Endothelial cell of umbilical vein (primary cell): Measurements from ENCODE around the gene AUTS2. TPM values are rescaled to one million over a fixed set of nuclear protein-coding genes. Genes with fewer than 3 reads are reported as not detected.

Experiments used
- BruUV-seq: library from RNA; stranded (reverse); fragments of 400-500 nt; replicated peaks from 2 replicates; lab custom pipeline; 2021; lab: Mats Ljungman, UMichigan
- CTCF ChIA-PET: fragments of 300-600, 350-600 bp; sonication (Branson Sonifier 250); formaldehyde crosslinking; loops from one replicate; lab custom pipeline; 2021; ENCODE audit warnings: antibody characterized with exemption, inconsistent platforms; lab: Charles Lee
- POLR2A ChIA-PET: fragments of 300-600, 350-600 bp; sonication (Branson Sonifier 250); formaldehyde crosslinking; loops from one replicate; lab custom pipeline; 2021; ENCODE audit warnings: antibody characterized with exemption, inconsistent platforms; lab: Charles Lee
- DNase-seq: peaks from one replicate; pipeline ENCODE4 v3.0.0-alpha.2; 2011; ENCODE audit warnings: low read depth, low spot score
- FAIRE-seq: peaks from 2 replicates; lab custom pipeline; 2011; peaks lifted over from hg19 to GRCh38; lab: Jason Lieb, UNC
- H2AFZ ChIP-seq: 2 replicates; pipeline ENCODE4 v1.6.0; 2012; ENCODE audit warnings: low read depth, low read length, control low read depth, inconsistent platforms
- H3K27ac ChIP-seq: 2 replicates; pipeline ENCODE4 v1.5.1; 2011; ENCODE audit warnings: low read depth, mild to moderate bottlenecking, control low read depth, low read length, moderate library complexity; ENCODE audit not compliant: insufficient read depth
- H3K27me3 ChIP-seq, 2 experiments: 2 replicates each; pipeline versions ENCODE4 v1.6.0 to v1.6.1; 2011; ENCODE audit warnings: low read length in 2 of 2, mixed read lengths in 1 of 2; ENCODE audit not compliant: control insufficient read depth in 2 of 2, insufficient read depth in 2 of 2
- H3K36me3 ChIP-seq, 2 experiments: 2 replicates in 1 of 2; 3 replicates in 1 of 2; pipeline ENCODE4 v1.5.1; 2011; ENCODE audit warnings: low read length in 2 of 2, mild to moderate bottlenecking in 1 of 2, moderate library complexity in 1 of 2; ENCODE audit not compliant: control insufficient read depth in 2 of 2, insufficient read depth in 2 of 2; ENCODE audit errors: extremely low read depth in 1 of 2
- H3K4me1 ChIP-seq: 3 replicates; pipeline ENCODE4 v1.5.1; 2011; ENCODE audit warnings: mild to moderate bottlenecking, low read length; ENCODE audit not compliant: control insufficient read depth, insufficient read depth; ENCODE audit errors: extremely low read depth
- H3K4me2 ChIP-seq: 2 replicates; pipeline ENCODE4 v1.6.1; 2011; ENCODE audit warnings: low read length, control low read depth, mixed read lengths; ENCODE audit not compliant: insufficient read depth
- H3K4me3 ChIP-seq, 3 experiments: fragments of 200-600 bp in 1 of 3; sonication (generic), shearing (Covaris generic) in 1 of 3; replicated peaks in 1 of 3; 2 replicates each; pipeline ENCODE4 v1.5.1; 2011 to 2016; ENCODE audit warnings: control low read depth in 3 of 3, low read length in 3 of 3, mild to moderate bottlenecking in 2 of 3, inconsistent platforms in 1 of 3, low read depth in 1 of 3, moderate library complexity in 1 of 3; ENCODE audit not compliant: insufficient read depth in 1 of 3
- H3K79me2 ChIP-seq: 2 replicates; pipeline ENCODE4 v1.6.0; 2012; ENCODE audit warnings: low read length, inconsistent platforms; ENCODE audit not compliant: control insufficient read depth, insufficient read depth
- H3K9ac ChIP-seq: replicated peaks from 2 replicates; pipeline ENCODE3; 2011; ENCODE audit warnings: low read length, control low read depth; ENCODE audit not compliant: insufficient read depth; ENCODE audit errors: extremely low read depth
- H3K9me1 ChIP-seq: replicated peaks from 3 replicates; pipeline ENCODE4 v1.6.0; 2011; ENCODE audit warnings: mild to moderate bottlenecking, low read length; ENCODE audit not compliant: control insufficient read depth, insufficient read depth; ENCODE audit errors: extremely low read depth
- H3K9me3 ChIP-seq: replicated peaks from 2 replicates; pipeline ENCODE4 v1.5.1; 2012; ENCODE audit warnings: low read length, inconsistent platforms; ENCODE audit not compliant: control insufficient read depth, insufficient read depth
- H4K20me1 ChIP-seq: replicated peaks from 2 replicates; pipeline ENCODE3; 2011; ENCODE audit warnings: mild to moderate bottlenecking, low read length; ENCODE audit not compliant: control insufficient read depth, insufficient read depth; ENCODE audit errors: extremely low read depth
- FOS ChIP-seq: IDR thresholded peaks from 2 replicates; pipeline ENCODE4 v1.6.1; 2011; ENCODE audit warnings: mild to moderate bottlenecking, low read length, moderate library complexity, borderline replicate concordance; ENCODE audit not compliant: insufficient read depth
- POLR2AphosphoS5 ChIP-seq: IDR thresholded peaks from 2 replicates; pipeline ENCODE4 v1.6.1; 2012; ENCODE audit warnings: low read depth, mild to moderate bottlenecking, control low read depth, low read length, moderate library complexity; ENCODE audit not compliant: insufficient read depth
- dilution Hi-C: fragments of 300-500 bp; cut with MboI; formaldehyde crosslinking; loops from one replicate; pipeline ENCODE4 v1.15.0; 2019; ENCODE audit warnings: low sequenced_read_pairs; ENCODE audit not compliant: extremely low pct_ligation_motif_present
- intact Hi-C: fragments of 100-400 bp; cut with micrococcal nuclease; formaldehyde crosslinking; loops from one replicate; pipeline ENCODE4 v1.10.0; 2022
- polyA plus RNA-seq, 4 experiments: library from polyadenylated mRNA; depleted of rRNA in 3 of 4; stranded (reverse) in 3 of 4; unstranded in 1 of 4; fragments of >200 nt; gene quantifications; 2 replicates each; pipeline versions ENCODE4 v1.2.1 to v1.2.3, GENCODE V29; 2011 to 2012; ENCODE audit warnings: missing spikeins in 1 of 4
- total RNA-seq: library from RNA; stranded (reverse); gene quantifications from 2 replicates; pipeline ENCODE4 v1.2.3, GENCODE V29; 2021

The AUTS2 gene
- total and polyA plus RNA-seq, 2 donors (not counting 3 experiments of a cell fraction or from before 2014, with no cell fraction given), result 0.59 to 8.0 TPM

DNA sequence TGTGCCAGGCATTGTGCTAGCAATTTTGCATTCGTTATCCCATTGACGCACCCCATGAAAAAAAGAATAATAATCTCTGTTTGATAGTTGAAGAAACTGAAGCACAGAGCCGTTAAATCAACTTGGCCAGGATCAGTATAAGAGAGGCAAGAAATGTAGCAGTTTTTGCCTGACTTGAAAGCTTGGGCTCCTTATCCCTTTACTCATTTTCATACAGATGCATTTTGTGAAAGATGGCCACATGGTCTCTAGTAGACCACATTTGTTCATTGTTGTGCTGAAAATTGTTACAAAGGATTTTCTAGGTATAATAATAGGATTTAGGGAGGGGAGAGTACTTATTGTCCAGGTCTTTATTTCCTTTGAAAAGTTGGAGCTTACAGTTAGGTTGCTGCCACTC is 14.7 kb downstream of the AUTS2 start:
- Histone ChIP-seq H3K9me1 (no peaks in the 10 kb centered on the region), H3K4me1 (no peaks in the 10 kb centered on the region), H3K9me3 (no peaks in the 10 kb centered on the region), H3K36me3 (no peaks in the 10 kb centered on the region), H2AFZ (no peak overlapping the region), H3K27me3 (no peaks in the 10 kb centered on the region), H3K79me2 (no peaks in the 10 kb centered on the region), H3K9ac (no peak overlapping the region), H3K4me3 (no peak overlapping the region), H3K4me2 (no peak overlapping the region), H4K20me1 (no peaks in the 10 kb centered on the region), H3K27ac (no peak overlapping the region)
- FAIRE-seq, result no peak
- no peak for DNase-seq
- no TSS peak for BruUV-seq
- CTCF ChIA-PET, result no interaction called here
- TF ChIP-seq FOS, result no peak
- intact Hi-C loops, result no loop called here
- dilution Hi-C loops, result no loop called here
- POLR2A ChIA-PET, result no interaction called here

DNA sequence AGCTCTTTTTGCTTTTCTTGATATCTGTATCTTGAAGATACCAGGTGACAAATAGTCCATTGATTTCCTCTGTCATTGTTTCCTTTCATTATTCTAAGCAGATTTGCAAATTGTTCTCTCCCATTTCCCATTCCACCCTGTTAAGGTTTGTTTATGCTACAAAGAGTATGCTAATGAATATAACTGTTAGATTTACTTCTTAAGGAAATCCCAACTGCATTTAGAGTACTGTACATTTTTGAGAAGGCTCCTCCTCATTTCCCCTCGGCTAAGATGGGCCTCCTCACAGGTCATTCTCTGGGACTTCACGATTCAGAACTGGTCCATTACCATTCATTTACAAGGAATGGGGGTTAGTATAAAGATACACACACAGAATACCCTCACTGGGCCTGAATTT is 15.6 kb downstream of the AUTS2 start:
- no peaks in the 10 kb centered on the region for H3K27me3 ChIP-seq
- H3K9ac ChIP-seq, result no peak overlapping the region
- intact Hi-C loops (no loop called here), dilution Hi-C loops (no loop called here)
- FAIRE-seq, result no peak
- no peaks in the 10 kb centered on the region for H3K9me1 ChIP-seq
- TF ChIP-seq POLR2AphosphoS5, result no peak
- ChIA-PET POLR2A (no interaction called here), CTCF (no interaction called here)
- no peak overlapping the region for H2AFZ ChIP-seq
- DNase-seq, result no peak
- no peaks in the 10 kb centered on the region for H4K20me1 ChIP-seq
- H3K27ac ChIP-seq, result no peak overlapping the region
- no peaks in the 10 kb centered on the region for H3K9me3 ChIP-seq
- no peaks in the 10 kb centered on the region for H3K79me2 ChIP-seq
- no peak overlapping the region for H3K4me2 ChIP-seq
- H3K36me3 ChIP-seq, result no peaks in the 10 kb centered on the region
- H3K4me1 ChIP-seq, result no peaks in the 10 kb centered on the region
- no peak overlapping the region for H3K4me3 ChIP-seq
- no TSS peak for BruUV-seq
